Kidney epithelial cell (primary cell): ENCODE measurements around the gene RBM6. TPM values are rescaled to one million over a fixed set of nuclear protein-coding genes. Genes with fewer than 3 reads are reported as not detected.
A peak's percentile ranks its signal among the peaks of the same experiment; 100 is the strongest.
"Not testable (repeated sequence)": the region's sequence is repeated elsewhere in the genome, so short reads cannot be mapped to it uniquely, and the experiment has no call there.

Source experiments
- DNase-seq: peaks from one replicate; pipeline ENCODE4 v3.0.0-alpha.2; 2010; ENCODE audit warnings: low read depth
- H3K27me3 ChIP-seq: 2 replicates; pipeline ENCODE4 v1.6.0; 2011; ENCODE audit warnings: low read length; ENCODE audit not compliant: control insufficient read depth, insufficient read depth
- H3K36me3 ChIP-seq: 2 replicates; pipeline ENCODE4 v1.5.1; 2011; ENCODE audit warnings: low read length; ENCODE audit not compliant: control insufficient read depth, insufficient read depth
- H3K4me3 ChIP-seq: 2 replicates; pipeline ENCODE4 v1.5.1; 2011; ENCODE audit warnings: low read depth, mild to moderate bottlenecking, control low read depth, low read length
- CTCF ChIP-seq: IDR thresholded peaks from 2 replicates; pipeline ENCODE4 v1.5.1; 2011; ENCODE audit warnings: mild to moderate bottlenecking, moderate library complexity, low read length, control low read depth, inconsistent platforms; ENCODE audit not compliant: insufficient read depth, poor library complexity, severe bottlenecking
- total RNA-seq: library from RNA; depleted of rRNA; stranded (reverse); fragments of >200 nt; gene quantifications from 2 replicates; pipeline ENCODE4 v1.2.3, GENCODE V29; 2015

The RBM6 gene
- total RNA-seq, 1 donor from 2014 or later = 41.5 TPM

GRCh38 chr3:49900491-49901153 lies 39.3 kb upstream of the RBM6 start:
- no peak for TF ChIP-seq CTCF
- H3K36me3 ChIP-seq = no peaks in the 10 kb centered on the region
- H3K4me3 ChIP-seq = no peak overlapping the region
- no peaks in the 10 kb centered on the region for H3K27me3 ChIP-seq
- DNase-seq = peak; percentile 55

GRCh38 chr3:49901366-49902339 lies 38.3 kb upstream of the RBM6 start:
- TF ChIP-seq CTCF = no peak
- Histone ChIP-seq H3K27me3 (no peaks in the 10 kb centered on the region), H3K4me3 (no peak overlapping the region), H3K36me3 (no peaks in the 10 kb centered on the region)
- DNase-seq = no peak

- Histone ChIP-seq H3K4me3 (no peak overlapping the region), H3K27me3 (no peaks in the 10 kb centered on the region), H3K36me3 (no peaks in the 10 kb centered on the region)
- no peak for TF ChIP-seq CTCF
- DNase-seq = no peak
These were observed 37.2 kb upstream of the RBM6 start for GRCh38 chr3:49902511-49903345.

- Histone ChIP-seq H3K27me3 (no peaks in the 10 kb centered on the region), H3K4me3 (peak within 1 kb of the TSS; percentile 6), H3K36me3 (no peaks in the 10 kb centered on the region)
- TF ChIP-seq CTCF = no peak
- DNase-seq = no peak
These were observed 36.2 kb upstream of the RBM6 start, which contains the start of gene MST1R for GRCh38 chr3:49903451-49904424. Gene MST1R, minus strand, starts transcription at chr3:49903873. Its CDS starts 264 bp downstream, at chr3:49903609.

- DNase-seq, H3K4me3 ChIP-seq, H3K36me3 ChIP-seq, H3K27me3 ChIP-seq: not testable (repeated sequence)
These were observed 35.5 kb upstream of the RBM6 start for GRCh38 chr3:49904448-49904847.
